ENCODE measurements around the gene IGSF8. TPM values are rescaled to one million over a fixed set of nuclear protein-coding genes. Genes with fewer than 3 reads are reported as not detected.

Gene IGSF8
- total RNA-seq, 2 donors from 2014 or later, result 34.5 to 35.9 TPM

- Histone ChIP-seq H3K36me3 (ENCODE audit: control insufficient read depth, insufficient read depth, low read length) (no peaks in the 10 kb centered on the region), H3K4me1 (ENCODE audit: control insufficient read depth, insufficient read depth, low read length) (no peaks in the 10 kb centered on the region), H3K9me3 (ENCODE audit: control insufficient read depth, low read length) (no peaks in the 10 kb centered on the region), H3K9ac (ENCODE audit: extremely low read depth, low read length, poor library complexity, severe bottlenecking) (no peak overlapping the region), H3K27ac (ENCODE audit: low read depth, low read length) (no peak overlapping the region), H3K4me3 (ENCODE audit: low read length) (no peak overlapping the region), H3K27me3 (ENCODE audit: control insufficient read depth, insufficient read depth, low read length, poor library complexity, severe bottlenecking) (peaks cover 68% of the 10 kb centered on the region)
- H3K27ac Mint-ChIP-seq, result no peak overlapping the region
- peaks cover 82% of the 10 kb centered on the region for H3K27me3 Mint-ChIP-seq (ENCODE audit: insufficient read depth)
- 30 to 31% methylated on average over 7 to 8 of the region's 8 CpGs for WGBS, 2 experiments (ENCODE audit: insufficient coverage in 1 of 2, insufficient read length in 1 of 2)
- H3K9me3 Mint-ChIP-seq, result no peaks in the 10 kb centered on the region
- peak; percentile 90 for DNase-seq
- H3K4me1 Mint-ChIP-seq, result no peaks in the 10 kb centered on the region
- no peak overlapping the region for H3K4me3 Mint-ChIP-seq
- TF ChIP-seq CTCF (conservative IDR thresholded peaks at IDR 0.05), result peak; percentile 98
- no peaks in the 10 kb centered on the region for H3K36me3 Mint-ChIP-seq (ENCODE audit: low read depth)
Observed at GRCh38 chr1:160078512-160079195, 19.8 kb downstream of the IGSF8 start.

- Histone ChIP-seq H3K4me3 (ENCODE audit: low read length) (no peak overlapping the region), H3K9me3 (ENCODE audit: control insufficient read depth, low read length) (no peaks in the 10 kb centered on the region), H3K36me3 (ENCODE audit: control insufficient read depth, insufficient read depth, low read length) (no peaks in the 10 kb centered on the region), H3K4me1 (ENCODE audit: control insufficient read depth, insufficient read depth, low read length) (no peaks in the 10 kb centered on the region), H3K9ac (ENCODE audit: extremely low read depth, low read length, poor library complexity, severe bottlenecking) (no peak overlapping the region), H3K27me3 (ENCODE audit: control insufficient read depth, insufficient read depth, low read length, poor library complexity, severe bottlenecking) (peaks cover 57% of the 10 kb centered on the region), H3K27ac (ENCODE audit: low read depth, low read length) (no peak overlapping the region)
- Mint-ChIP-seq H3K27ac (no peak overlapping the region), H3K4me3 (no peak overlapping the region), H3K27me3 (ENCODE audit: insufficient read depth) (peaks cover 82% of the 10 kb centered on the region), H3K9me3 (no peaks in the 10 kb centered on the region), H3K4me1 (no peaks in the 10 kb centered on the region), H3K36me3 (ENCODE audit: low read depth) (no peaks in the 10 kb centered on the region)
- DNase-seq, result no peak
- TF ChIP-seq CTCF (conservative IDR thresholded peaks at IDR 0.05), result no peak
Observed at GRCh38 chr1:160077486-160077885, 20.9 kb downstream of the IGSF8 start.

- no peaks in the 10 kb centered on the region for H3K9me3 ChIP-seq (ENCODE audit: control insufficient read depth, low read length)
- no peak for TF ChIP-seq CTCF (conservative IDR thresholded peaks at IDR 0.05)
- peaks cover 54% of the 10 kb centered on the region for H3K27me3 ChIP-seq (ENCODE audit: control insufficient read depth, insufficient read depth, low read length, poor library complexity, severe bottlenecking)
- H3K9ac ChIP-seq (ENCODE audit: extremely low read depth, low read length, poor library complexity, severe bottlenecking), result no peak overlapping the region
- H3K4me1 Mint-ChIP-seq, result no peaks in the 10 kb centered on the region
- WGBS, 2 experiments (ENCODE audit: insufficient coverage in 1 of 2, insufficient read length in 1 of 2), result 64 to 94% methylated on average over 3 of the region's 3 CpGs
- H3K4me3 Mint-ChIP-seq, result no peak overlapping the region
- H3K27me3 Mint-ChIP-seq (ENCODE audit: insufficient read depth), result peaks cover 81% of the 10 kb centered on the region
- no peaks in the 10 kb centered on the region for H3K36me3 Mint-ChIP-seq (ENCODE audit: low read depth)
- DNase-seq, result no peak
- H3K27ac ChIP-seq (ENCODE audit: low read depth, low read length), result no peak overlapping the region
- no peak overlapping the region for H3K4me3 ChIP-seq (ENCODE audit: low read length)
- no peaks in the 10 kb centered on the region for H3K9me3 Mint-ChIP-seq
- H3K36me3 ChIP-seq (ENCODE audit: control insufficient read depth, insufficient read depth, low read length), result no peaks in the 10 kb centered on the region
- peaks cover under 1% of the 10 kb centered on the region for H3K4me1 ChIP-seq (ENCODE audit: control insufficient read depth, insufficient read depth, low read length)
- H3K27ac Mint-ChIP-seq, result no peak overlapping the region
Observed at GRCh38 chr1:160076295-160076694, 22.1 kb downstream of the IGSF8 start.

Data from endodermal cell (in vitro differentiated cells).